Mesendoderm (in vitro differentiated cells): Measurements from ENCODE around the gene ALDH8A1.

Source experiments
- DNase-seq: peaks from one replicate; pipeline ENCODE4 v3.0.0; 2013
- H2AK5ac ChIP-seq: 2 replicates; pipeline ENCODE4 v1.6.1; 2013; ENCODE audit warnings: low read length, inconsistent platforms
- H2BK120ac ChIP-seq: 2 replicates; pipeline ENCODE4 v1.6.1; 2013; ENCODE audit warnings: low read depth, mild to moderate bottlenecking, low read length, moderate library complexity, mixed read lengths
- H2BK15ac ChIP-seq: replicated peaks from 2 replicates; pipeline ENCODE4 v1.6.1; 2013; ENCODE audit warnings: low read depth, mild to moderate bottlenecking, moderate library complexity
- H2BK5ac ChIP-seq: 2 replicates; pipeline ENCODE4 v1.6.1; 2013; ENCODE audit warnings: low read length, inconsistent platforms
- H3K18ac ChIP-seq: 2 replicates; pipeline ENCODE4 v1.6.1; 2013; ENCODE audit warnings: mild to moderate bottlenecking, low read length, mixed read lengths
- H3K23ac ChIP-seq: one replicate; pipeline ENCODE4 v1.6.1; 2013; ENCODE audit warnings: low read length
- H3K27ac ChIP-seq: 2 replicates; pipeline ENCODE4 v1.5.1; 2013; ENCODE audit warnings: low read depth, mild to moderate bottlenecking, inconsistent platforms, low read length, moderate library complexity
- H3K27me3 ChIP-seq: 2 replicates; pipeline ENCODE4 v1.6.1; 2013; ENCODE audit warnings: low read length, control low read depth, mild to moderate bottlenecking, inconsistent platforms; ENCODE audit not compliant: insufficient read depth, poor library complexity
- H3K36me3 ChIP-seq: 2 replicates; pipeline ENCODE4 v1.6.1; 2013; ENCODE audit warnings: low read length, inconsistent platforms; ENCODE audit not compliant: control insufficient read depth, insufficient read depth
- H3K4ac ChIP-seq: one replicate; pipeline ENCODE4 v1.6.1; 2013; ENCODE audit warnings: low read depth, mild to moderate bottlenecking, low read length, moderate library complexity
- H3K4me1 ChIP-seq: 2 replicates; pipeline ENCODE4 v1.6.1; 2013; ENCODE audit warnings: low read depth, low read length, inconsistent platforms; ENCODE audit not compliant: control insufficient read depth
- H3K4me2 ChIP-seq: 2 replicates; pipeline ENCODE4 v1.6.1; 2013; ENCODE audit warnings: low read length
- H3K4me3 ChIP-seq: 2 replicates; pipeline ENCODE4 v1.5.1; 2013; ENCODE audit warnings: mild to moderate bottlenecking, low read length
- H3K56ac ChIP-seq: one replicate; pipeline ENCODE4 v1.6.1; 2013; ENCODE audit warnings: low read length
- H3K79me1 ChIP-seq: 2 replicates; pipeline ENCODE4 v1.6.1; 2013; ENCODE audit warnings: low read length, inconsistent platforms
- H3K79me2 ChIP-seq: 2 replicates; pipeline ENCODE4 v1.6.1; 2013; ENCODE audit warnings: mild to moderate bottlenecking, low read length; ENCODE audit not compliant: control insufficient read depth, insufficient read depth
- H3K9ac ChIP-seq: 2 replicates; pipeline ENCODE4 v1.6.1; 2013; ENCODE audit warnings: low read length, inconsistent platforms
- H4K5ac ChIP-seq: one replicate; pipeline ENCODE4 v1.6.1; 2013; ENCODE audit warnings: low read length
- H4K8ac ChIP-seq: one replicate; pipeline ENCODE4 v1.6.1; 2013; ENCODE audit warnings: low read depth, mild to moderate bottlenecking, control low read depth, low read length, moderate library complexity
- WGBS: extraction: QIAGEN DNeasy Blood & Tissue Kit; methylation state at CpG from one replicate; pipeline ENCODE4 v1.1.7; 2013; ENCODE audit warnings: low lambda C conversion rate, missing lambda C conversion rate; ENCODE audit not compliant: insufficient coverage; ENCODE audit errors: extremely low coverage; 5-methylcytosine and 5-hydroxymethylcytosine counted together

ALDH8A1 gene

GRCh38 chr6:134956676-134957075, 6.8 kb upstream of the ALDH8A1 start:
- Histone ChIP-seq H4K5ac (no peak overlapping the region), H2BK120ac (no peak overlapping the region), H3K4me1 (no peaks in the 10 kb centered on the region), H2AK5ac (no peak overlapping the region), H3K79me1 (no peaks in the 10 kb centered on the region), H3K36me3 (no peaks in the 10 kb centered on the region), H3K9ac (no peak overlapping the region), H3K4me2 (no peak overlapping the region), H3K4me3 (no peak overlapping the region), H3K27me3 (no peaks in the 10 kb centered on the region), H2BK5ac (no peak overlapping the region), H3K27ac (no peak overlapping the region), H4K8ac (no peak overlapping the region), H3K56ac (no peak overlapping the region), H3K79me2 (no peaks in the 10 kb centered on the region), H3K18ac (no peak overlapping the region), H2BK15ac (no peak overlapping the region), H3K4ac (no peak overlapping the region), H3K23ac (no peak overlapping the region)
- WGBS: no CpG with 5 or more reads among the region's 2 CpGs
- no peak for DNase-seq

DNA sequence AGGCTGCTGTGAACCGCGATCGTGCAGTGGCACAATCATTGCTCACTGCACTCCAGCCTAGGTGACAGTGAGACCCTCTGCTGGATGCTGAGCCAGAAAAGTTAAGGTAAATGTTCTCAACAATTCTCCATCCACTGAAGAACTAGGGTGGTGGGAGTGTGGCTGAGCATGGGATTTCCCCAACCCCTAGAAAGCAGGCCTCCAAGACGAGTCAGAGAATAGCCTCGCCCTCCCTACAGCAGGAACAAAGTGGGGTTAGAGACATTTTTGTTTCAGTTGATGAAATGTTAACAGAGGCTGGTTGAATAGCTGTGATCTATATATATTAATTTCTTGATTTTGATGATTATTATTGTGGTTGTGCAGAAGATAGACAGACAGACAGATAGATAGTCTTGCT, 6.1 kb upstream of the ALDH8A1 start:
- Histone ChIP-seq H2BK5ac (no peak overlapping the region), H3K4ac (no peak overlapping the region), H3K27ac (no peak overlapping the region), H3K79me1 (no peaks in the 10 kb centered on the region), H3K36me3 (no peaks in the 10 kb centered on the region), H2BK120ac (no peak overlapping the region), H2BK15ac (no peak overlapping the region), H3K27me3 (no peaks in the 10 kb centered on the region), H2AK5ac (no peak overlapping the region), H3K23ac (no peak overlapping the region), H3K4me2 (no peak overlapping the region), H3K4me1 (no peaks in the 10 kb centered on the region), H3K79me2 (no peaks in the 10 kb centered on the region), H4K8ac (no peak overlapping the region), H3K18ac (no peak overlapping the region), H3K9ac (no peak overlapping the region), H4K5ac (no peak overlapping the region), H3K56ac (no peak overlapping the region), H3K4me3 (no peak overlapping the region)
- WGBS: no CpG with 5 or more reads among the region's 5 CpGs
- DNase-seq: no peak

DNA sequence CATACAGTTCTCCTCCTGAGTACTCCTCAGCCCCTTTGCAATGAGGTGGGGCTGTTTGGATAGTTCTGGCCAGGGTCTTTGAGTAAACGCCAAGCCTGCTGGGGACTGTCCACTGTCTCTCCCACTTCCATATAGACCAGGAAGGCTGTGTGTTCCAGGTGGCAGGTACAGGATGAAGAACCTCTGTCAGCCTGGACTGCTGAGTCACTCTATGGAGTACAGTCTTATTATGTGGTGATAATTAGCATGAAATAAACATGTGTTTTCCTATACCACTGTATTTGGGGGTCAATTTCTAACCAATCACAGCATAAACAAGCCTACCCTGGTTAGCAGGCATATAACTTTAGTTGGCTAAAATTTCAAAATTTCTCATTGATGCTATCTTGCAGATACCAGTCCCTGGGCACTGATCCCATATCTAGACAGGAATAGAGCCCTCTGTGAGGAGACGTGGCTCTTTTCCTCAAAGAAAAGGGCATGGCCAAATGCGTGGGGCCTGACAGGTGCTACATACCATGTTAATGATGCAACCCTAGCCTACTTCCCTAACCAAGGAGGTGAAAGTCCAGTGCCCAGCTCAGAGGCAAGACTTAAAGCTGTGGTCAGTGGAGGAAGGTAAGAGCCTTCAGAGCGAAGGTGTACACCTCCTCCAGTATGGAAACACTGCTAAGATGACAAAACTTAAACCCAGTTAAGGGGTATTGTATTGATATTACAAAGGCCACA, 4.5 kb upstream of the ALDH8A1 start:
- H2AK5ac ChIP-seq: no peak overlapping the region
- H3K56ac ChIP-seq: no peak overlapping the region
- H3K18ac ChIP-seq: no peak overlapping the region
- no peak overlapping the region for H4K5ac ChIP-seq
- no peak overlapping the region for H3K9ac ChIP-seq
- DNase-seq: peak; percentile 16
- H2BK120ac ChIP-seq: no peak overlapping the region
- no peak overlapping the region for H2BK15ac ChIP-seq
- no peaks in the 10 kb centered on the region for H3K79me1 ChIP-seq
- no peak overlapping the region for H3K4me2 ChIP-seq
- WGBS: no CpG with 5 or more reads among the region's 4 CpGs
- H3K27ac ChIP-seq: no peak overlapping the region
- H2BK5ac ChIP-seq: no peak overlapping the region
- no peak overlapping the region for H3K4ac ChIP-seq
- no peaks in the 10 kb centered on the region for H3K36me3 ChIP-seq
- H3K23ac ChIP-seq: no peak overlapping the region
- H3K4me3 ChIP-seq: no peak overlapping the region
- no peaks in the 10 kb centered on the region for H3K79me2 ChIP-seq
- H3K27me3 ChIP-seq: no peaks in the 10 kb centered on the region
- H3K4me1 ChIP-seq: no peaks in the 10 kb centered on the region
- no peak overlapping the region for H4K8ac ChIP-seq

DNA sequence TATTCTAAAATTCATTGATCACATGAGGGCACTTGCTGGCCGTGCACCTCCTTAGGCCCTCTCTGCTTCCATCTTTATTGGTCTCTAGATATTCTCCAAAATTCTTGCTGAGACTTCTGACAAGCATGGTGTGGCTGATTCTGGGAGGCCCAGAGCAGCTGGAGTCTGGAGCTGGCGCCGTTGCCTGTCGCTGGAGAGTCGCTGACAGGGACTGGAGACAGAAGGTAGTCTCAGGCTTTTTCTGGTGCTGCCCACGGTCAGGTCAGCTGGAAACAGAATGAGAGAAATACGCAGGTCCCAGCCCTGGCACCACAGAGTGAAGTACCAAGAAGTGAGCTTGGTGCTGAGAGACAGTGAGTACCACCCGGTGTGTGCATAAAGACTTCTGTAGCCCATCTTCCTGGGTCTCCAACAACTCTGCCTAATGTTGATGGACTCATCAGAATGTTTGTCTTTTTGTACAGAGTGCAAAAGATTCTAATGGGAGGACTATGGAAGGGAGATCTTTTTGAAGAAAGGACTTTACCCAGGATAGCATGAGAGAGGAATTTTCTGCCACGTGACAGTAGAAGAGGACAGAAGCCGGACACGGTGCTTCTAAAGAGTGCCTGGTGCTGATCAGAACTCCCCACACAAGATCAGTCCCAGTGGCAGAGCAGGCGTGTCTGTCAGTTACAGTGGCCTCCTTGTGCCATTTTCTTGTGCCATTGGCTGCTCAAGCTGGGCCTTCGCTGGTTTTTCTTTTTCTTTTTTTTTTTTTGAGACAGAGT, 1.8 kb upstream of the ALDH8A1 start:
- WGBS: no CpG with 5 or more reads among the region's 13 CpGs
- Histone ChIP-seq H3K27ac (no peak overlapping the region), H3K23ac (no peak overlapping the region), H3K27me3 (no peaks in the 10 kb centered on the region), H3K36me3 (no peaks in the 10 kb centered on the region), H3K4me3 (no peak overlapping the region), H2BK120ac (no peak overlapping the region), H2BK5ac (no peak overlapping the region), H4K5ac (no peak overlapping the region), H3K56ac (no peak overlapping the region), H3K79me1 (no peaks in the 10 kb centered on the region), H2BK15ac (no peak overlapping the region), H3K4me1 (no peaks in the 10 kb centered on the region), H3K18ac (no peak overlapping the region), H2AK5ac (no peak overlapping the region), H4K8ac (no peak overlapping the region), H3K4ac (no peak overlapping the region), H3K79me2 (no peaks in the 10 kb centered on the region), H3K9ac (no peak overlapping the region), H3K4me2 (no peak overlapping the region)
- no peak for DNase-seq

DNA sequence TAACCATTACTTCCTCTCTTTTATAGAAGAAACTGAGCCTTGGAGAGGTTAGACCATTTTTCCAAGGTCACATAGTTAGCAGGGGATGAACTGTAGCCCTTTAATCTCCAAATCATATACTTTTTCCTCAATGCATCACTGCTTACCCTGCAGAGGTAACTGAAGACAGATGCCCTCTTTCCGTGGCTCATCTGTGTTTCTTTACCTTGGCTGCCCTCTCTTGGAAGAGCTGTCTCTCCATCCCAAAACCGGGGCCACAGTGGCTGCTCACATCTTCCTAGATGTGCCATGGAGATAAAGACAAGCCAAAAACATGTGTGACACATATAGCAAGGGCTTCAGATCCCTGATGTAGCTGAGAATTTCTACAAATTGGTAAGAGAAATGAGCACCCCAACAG, 581 bp upstream of the ALDH8A1 start:
- H3K4me2 ChIP-seq: no peak overlapping the region
- no peaks in the 10 kb centered on the region for H3K79me1 ChIP-seq
- H3K18ac ChIP-seq: no peak overlapping the region
- no peaks in the 10 kb centered on the region for H3K79me2 ChIP-seq
- no peaks in the 10 kb centered on the region for H3K4me1 ChIP-seq
- DNase-seq: no peak
- H3K27me3 ChIP-seq: no peaks in the 10 kb centered on the region
- H4K8ac ChIP-seq: no peak overlapping the region
- no peak overlapping the region for H2BK15ac ChIP-seq
- H4K5ac ChIP-seq: no peak overlapping the region
- no peak overlapping the region for H3K4ac ChIP-seq
- no peak overlapping the region for H3K23ac ChIP-seq
- H2AK5ac ChIP-seq: no peak overlapping the region
- no peak overlapping the region for H3K56ac ChIP-seq
- H3K27ac ChIP-seq: no peak overlapping the region
- no CpG with 5 or more reads among the region's 2 CpGs for WGBS
- no peaks in the 10 kb centered on the region for H3K36me3 ChIP-seq
- no peak overlapping the region for H3K9ac ChIP-seq
- H3K4me3 ChIP-seq: no peak overlapping the region
- H2BK5ac ChIP-seq: no peak overlapping the region
- H2BK120ac ChIP-seq: no peak overlapping the region
